Sigmoid colon (tissue), 7 donors: Measurements from ENCODE around the gene MTSS2. TPM values are rescaled to one million over a fixed set of nuclear protein-coding genes. Genes with fewer than 3 reads are reported as not detected.

ENCODE experiments used
- DNase-seq: peaks from one replicate; pipeline ENCODE4 v3.0.0-alpha.2; 2019
- H3K27ac ChIP-seq, 4 donors: fragments of 200-600 bp; sonication (generic); one replicate each; pipeline ENCODE4 v1.5.1; 2016 to 2019; ENCODE audit warnings: mild to moderate bottlenecking in 1 of 4
- H3K27me3 ChIP-seq, 3 donors: fragments of 200-600 bp; sonication (generic); one replicate each; pipeline ENCODE4 v1.5.1; 2019; ENCODE audit warnings: mild to moderate bottlenecking in 1 of 3
- H3K36me3 ChIP-seq, 4 donors: fragments of 200-600 bp; sonication (generic); one replicate each; pipeline ENCODE4 v1.5.1; 2016 to 2019
- H3K4me1 ChIP-seq, 4 donors: fragments of 200-600 bp; sonication (generic); one replicate each; pipeline ENCODE4 v1.5.1; 2017 to 2019
- H3K4me3 ChIP-seq, 4 donors: fragments of 200-600 bp; sonication (generic); one replicate each; pipeline ENCODE4 v1.5.1; 2017 to 2019; ENCODE audit warnings: mild to moderate bottlenecking in 2 of 4, moderate library complexity in 1 of 4
- H3K9me3 ChIP-seq, 4 donors: fragments of 200-600 bp in 3 of 4; sonication (generic) in 3 of 4; one replicate each; pipeline versions ENCODE4 v1.5.1 to v1.6.1; 2013 to 2019
- EP300 ChIP-seq, 4 donors: sonication (generic); formaldehyde crosslinking; IDR thresholded peaks; one replicate each; pipeline ENCODE4 v1.6.1; 2017; ENCODE audit warnings: antibody characterized with exemption in 4 of 4
- POLR2A ChIP-seq, 2 donors: fragments of 450-650 bp; IDR thresholded peaks; one replicate each; pipeline ENCODE4 v1.6.1; 2016; ENCODE audit warnings: antibody characterized with exemption in 2 of 2, mild to moderate bottlenecking in 2 of 2, moderate library complexity in 2 of 2
- POLR2AphosphoS5 ChIP-seq, 4 donors: sonication (generic); formaldehyde crosslinking; IDR thresholded peaks; one replicate each; pipeline ENCODE4 v1.6.1; 2017; ENCODE audit warnings: antibody characterized with exemption in 4 of 4
- WGBS, 2 donors: extraction: QIAGEN DNeasy Blood & Tissue Kit; methylation state at CpG; one replicate each; pipeline ENCODE4 v1.1.7; 2013; 5-methylcytosine and 5-hydroxymethylcytosine counted together
- intact Hi-C: fragments of 100-400 bp; cut with DNase I; formaldehyde crosslinking; loops from one replicate; pipeline ENCODE4 v1.15.1; 2023
- polyA plus RNA-seq, 3 donors: library from polyadenylated mRNA; stranded (reverse); fragments of 200-250 nt; gene quantifications; one replicate each; pipeline ENCODE4 v1.2.3, GENCODE V29; 2013
- total RNA-seq, 4 donors: library from RNA; depleted of rRNA; stranded (reverse); fragments of >200 nt; gene quantifications; one replicate each; pipeline ENCODE4 v1.1.0, GENCODE V29; 2016
- TF ChIP-seq, protein P1 (sequence below), 4 experiments: fragments of 450-650 bp in 3 of 4; fragments of 200-600 bp in 1 of 4; IDR thresholded peaks; one replicate each; pipeline ENCODE4 v1.5.1; 2016 to 2019; ENCODE audit warnings: antibody characterized with exemption in 4 of 4, mild to moderate bottlenecking in 3 of 4, moderate library complexity in 2 of 4
- donor health status: healthy with polysubstance abuse.
- donor health status: Bipolar disorder and iron deficiency.
- donor health status: healthy.

Gene MTSS2
- total and polyA plus RNA-seq, 7 donors: 5.4 to 100.0 (median 36.4) TPM

DNA sequence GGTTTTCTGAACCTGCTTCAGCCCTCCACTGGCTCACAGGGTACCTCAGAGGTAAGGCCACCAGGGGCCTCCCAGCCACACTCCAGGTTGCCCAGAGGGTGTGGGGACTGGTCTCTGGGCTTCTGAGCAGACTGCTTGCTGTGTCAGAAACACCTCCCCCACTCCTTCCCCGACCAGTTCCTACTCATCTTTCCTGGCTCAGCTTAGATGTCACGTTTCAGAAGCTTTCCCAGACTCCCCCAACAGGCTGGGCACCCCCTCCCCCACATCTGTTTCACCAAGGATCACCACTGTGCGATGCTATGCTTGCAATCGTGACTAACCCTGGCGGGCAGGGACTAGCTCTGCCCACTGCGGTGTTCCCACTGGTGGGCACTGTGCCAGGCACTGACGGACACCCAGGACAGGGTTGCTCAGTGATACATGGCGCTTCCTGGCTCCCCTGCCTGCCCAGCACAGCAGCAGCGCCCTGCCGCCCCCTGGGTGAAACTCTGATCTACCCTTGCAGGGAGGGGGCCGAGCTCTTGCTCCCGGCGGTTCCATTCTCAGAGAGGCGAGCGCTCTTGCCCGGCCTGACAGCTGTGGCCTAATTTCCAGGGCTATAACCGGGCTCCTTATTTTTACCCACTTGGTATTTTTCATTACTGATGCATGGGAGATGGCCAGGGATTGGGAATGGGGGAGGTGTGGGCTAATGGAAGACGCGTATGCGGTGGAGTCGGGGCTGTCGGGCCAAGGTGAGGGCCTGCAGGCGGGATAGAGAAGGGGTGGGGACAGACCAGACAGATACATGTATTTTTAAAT is 29.4 kb upstream of the MTSS2 start:
- 77 to 83% methylated on average over 23 of the region's 23 CpGs for WGBS, 2 donors
- peak; percentile 59 to 77 (median 73) for TF ChIP-seq POLR2AphosphoS5 (IDR thresholded peaks at IDR 0.05)
- TF ChIP-seq, protein P1, sequence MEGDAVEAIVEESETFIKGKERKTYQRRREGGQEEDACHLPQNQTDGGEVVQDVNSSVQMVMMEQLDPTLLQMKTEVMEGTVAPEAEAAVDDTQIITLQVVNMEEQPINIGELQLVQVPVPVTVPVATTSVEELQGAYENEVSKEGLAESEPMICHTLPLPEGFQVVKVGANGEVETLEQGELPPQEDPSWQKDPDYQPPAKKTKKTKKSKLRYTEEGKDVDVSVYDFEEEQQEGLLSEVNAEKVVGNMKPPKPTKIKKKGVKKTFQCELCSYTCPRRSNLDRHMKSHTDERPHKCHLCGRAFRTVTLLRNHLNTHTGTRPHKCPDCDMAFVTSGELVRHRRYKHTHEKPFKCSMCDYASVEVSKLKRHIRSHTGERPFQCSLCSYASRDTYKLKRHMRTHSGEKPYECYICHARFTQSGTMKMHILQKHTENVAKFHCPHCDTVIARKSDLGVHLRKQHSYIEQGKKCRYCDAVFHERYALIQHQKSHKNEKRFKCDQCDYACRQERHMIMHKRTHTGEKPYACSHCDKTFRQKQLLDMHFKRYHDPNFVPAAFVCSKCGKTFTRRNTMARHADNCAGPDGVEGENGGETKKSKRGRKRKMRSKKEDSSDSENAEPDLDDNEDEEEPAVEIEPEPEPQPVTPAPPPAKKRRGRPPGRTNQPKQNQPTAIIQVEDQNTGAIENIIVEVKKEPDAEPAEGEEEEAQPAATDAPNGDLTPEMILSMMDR (IDR thresholded peaks at IDR 0.05): no peak
- peak in 2 of 4 donors; percentile 20 to 34 for TF ChIP-seq EP300 (IDR thresholded peaks at IDR 0.05)
- no peak for TF ChIP-seq POLR2A (IDR thresholded peaks at IDR 0.05)
- intact Hi-C loops: no loop called here

DNA sequence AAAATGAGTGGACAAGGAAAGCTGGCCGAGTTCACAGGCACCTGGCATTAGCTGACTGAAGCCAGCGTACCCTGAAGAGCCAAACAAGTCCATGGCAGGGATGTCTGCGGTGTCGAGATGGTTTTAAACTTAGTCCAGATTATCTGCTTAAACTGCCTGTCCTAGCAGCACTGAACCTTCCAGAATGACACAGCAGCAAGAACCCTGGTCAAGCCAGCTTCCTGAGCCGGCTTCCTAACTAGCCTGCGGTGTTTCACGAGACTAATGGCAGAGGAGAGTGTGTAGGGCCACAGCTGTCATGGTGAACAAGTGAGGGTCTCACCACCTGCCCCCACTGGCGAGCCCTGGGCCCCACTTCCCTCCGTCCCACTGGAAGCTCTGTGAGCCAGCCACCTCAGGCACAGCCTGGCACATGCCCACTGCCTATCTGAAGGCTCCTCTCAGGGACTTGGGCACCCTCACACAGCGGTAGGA is 28.8 kb upstream of the MTSS2 start:
- Histone ChIP-seq H3K27ac (peak overlapping the region; percentile 88 to 99 (median 98)), H3K27me3 (no peaks in the 10 kb centered on the region), H3K9me3 (no peaks in the 10 kb centered on the region), H3K36me3 (no peaks in the 10 kb centered on the region), H3K4me1 (peaks cover 0 to 80% (median 74%) of the 10 kb centered on the region in 4 donors), H3K4me3 (no peak overlapping the region)
- TF ChIP-seq POLR2AphosphoS5 (IDR thresholded peaks at IDR 0.05): peak in 3 of 4 donors; percentile 9 to 33 (median 32)
- TF ChIP-seq POLR2A (IDR thresholded peaks at IDR 0.05): no peak
- intact Hi-C loops: no loop called here
- DNase-seq: no peak
- 89 to 94% methylated on average over 10 of the region's 10 CpGs for WGBS, 2 donors

More for the DNA sequence above, 29.4 kb upstream of the MTSS2 start:
- no peaks in the 10 kb centered on the region for H3K9me3 ChIP-seq
- peak; percentile 98 for DNase-seq
- H3K4me3 ChIP-seq: peak overlapping the region in 1 of 4 donors; percentile 8
- H3K36me3 ChIP-seq: peaks cover 0 to 4% (median 0%) of the 10 kb centered on the region in 4 donors
- no peaks in the 10 kb centered on the region for H3K27me3 ChIP-seq
- peaks cover 0 to 73% (median 68%) of the 10 kb centered on the region in 4 donors for H3K4me1 ChIP-seq
- peak overlapping the region; percentile 88 to 99 (median 98) for H3K27ac ChIP-seq

DNA sequence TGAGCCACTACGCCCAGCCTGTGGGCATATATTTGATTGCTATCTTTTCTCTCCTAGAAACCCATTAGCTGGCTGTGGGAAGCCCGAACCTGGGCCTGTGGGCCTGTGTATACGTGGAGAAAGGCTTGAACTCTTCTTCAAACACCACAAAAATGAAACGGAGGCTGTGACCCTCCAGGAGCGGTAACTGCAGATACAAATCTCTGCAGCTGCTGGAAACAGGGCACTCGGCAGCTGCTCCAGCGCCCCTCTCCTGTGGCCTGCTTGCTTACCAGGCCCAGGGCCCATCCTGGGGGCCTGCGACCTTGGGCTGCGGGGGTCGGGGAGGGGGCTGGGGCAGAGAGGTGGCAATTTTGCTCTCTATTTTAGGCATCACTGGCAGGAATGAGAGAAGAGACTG is 28.0 kb upstream of the MTSS2 start:
- TF ChIP-seq POLR2AphosphoS5 (IDR thresholded peaks at IDR 0.05) (no peak), EP300 (IDR thresholded peaks at IDR 0.05) (no peak), POLR2A (IDR thresholded peaks at IDR 0.05) (no peak)
- TF ChIP-seq, protein P1 (IDR thresholded peaks at IDR 0.05): no peak
- 90 to 95% methylated on average over 10 of the region's 10 CpGs for WGBS, 2 donors
- intact Hi-C loops: no loop called here
- H3K9me3 ChIP-seq: no peaks in the 10 kb centered on the region
- peaks cover 0 to 88% (median 82%) of the 10 kb centered on the region in 4 donors for H3K4me1 ChIP-seq
- no peak for DNase-seq
- peak overlapping the region; percentile 88 to 99 (median 98) for H3K27ac ChIP-seq
- H3K36me3 ChIP-seq: no peaks in the 10 kb centered on the region
- H3K27me3 ChIP-seq: no peaks in the 10 kb centered on the region
- no peak overlapping the region for H3K4me3 ChIP-seq

DNA sequence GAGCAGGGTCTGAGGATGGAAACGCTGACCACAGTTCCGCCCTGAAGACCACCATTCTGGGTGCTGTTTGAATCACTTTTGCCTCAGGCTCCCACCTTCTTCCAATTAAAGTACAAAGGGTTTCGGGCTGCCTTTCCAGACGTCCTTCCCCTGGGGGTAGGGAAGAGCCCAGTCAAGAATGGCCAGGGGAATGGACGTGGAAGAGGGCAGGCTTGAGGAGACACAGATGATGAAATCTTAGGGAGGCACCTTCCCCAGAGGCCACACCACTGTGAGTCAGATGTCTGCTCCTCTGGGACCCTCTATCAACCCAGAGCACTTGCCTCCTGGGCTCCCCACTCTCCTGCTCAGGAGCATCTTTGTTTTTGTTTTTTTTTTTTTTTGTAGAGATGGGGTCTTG is 27.5 kb upstream of the MTSS2 start:
- H3K4me1 ChIP-seq: peaks cover 0 to 92% (median 86%) of the 10 kb centered on the region in 4 donors
- no peaks in the 10 kb centered on the region for H3K36me3 ChIP-seq
- H3K4me3 ChIP-seq: no peak overlapping the region
- H3K27me3 ChIP-seq: no peaks in the 10 kb centered on the region
- no peak for DNase-seq
- intact Hi-C loops: no loop called here
- H3K9me3 ChIP-seq: no peaks in the 10 kb centered on the region
- WGBS, 2 donors: 70 to 91% methylated on average over 5 of the region's 5 CpGs
- TF ChIP-seq POLR2A (IDR thresholded peaks at IDR 0.05) (no peak), POLR2AphosphoS5 (IDR thresholded peaks at IDR 0.05) (no peak), EP300 (IDR thresholded peaks at IDR 0.05) (no peak)
- TF ChIP-seq, protein P1 (IDR thresholded peaks at IDR 0.05): no peak
- peak overlapping the region; percentile 88 to 99 (median 98) for H3K27ac ChIP-seq

DNA sequence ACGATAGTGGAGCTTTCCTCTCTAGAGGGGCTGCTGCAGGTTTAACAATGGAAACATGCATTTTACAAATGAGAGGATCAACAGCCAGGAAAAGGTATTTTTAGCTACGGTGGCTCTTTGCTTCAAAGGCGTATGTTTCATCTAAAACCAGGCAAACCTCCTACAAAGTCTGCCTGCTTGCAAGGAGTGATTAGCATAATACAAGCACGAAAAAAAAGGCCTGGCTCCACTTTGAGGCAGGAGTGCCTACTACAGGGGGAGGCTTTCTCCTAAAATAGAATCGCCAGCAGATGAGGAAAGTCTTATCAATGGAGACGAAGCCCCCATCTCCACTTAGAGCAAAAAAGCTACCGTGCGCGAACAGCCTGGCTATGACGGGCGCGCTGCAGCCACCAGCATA is 27.1 kb upstream of the MTSS2 start:
- 91 to 96% methylated on average over 12 of the region's 12 CpGs for WGBS, 2 donors
- no peak for DNase-seq
- Histone ChIP-seq H3K9me3 (no peaks in the 10 kb centered on the region), H3K4me1 (peaks cover 0 to 96% (median 90%) of the 10 kb centered on the region in 4 donors), H3K27ac (peak overlapping the region; percentile 88 to 99 (median 98)), H3K4me3 (no peak overlapping the region), H3K27me3 (no peaks in the 10 kb centered on the region), H3K36me3 (no peaks in the 10 kb centered on the region)
- TF ChIP-seq EP300 (IDR thresholded peaks at IDR 0.05): no peak
- TF ChIP-seq, protein P1 (IDR thresholded peaks at IDR 0.05): no peak
- TF ChIP-seq POLR2AphosphoS5 (IDR thresholded peaks at IDR 0.05): no peak
- no peak for TF ChIP-seq POLR2A (IDR thresholded peaks at IDR 0.05)
- intact Hi-C loops: no loop called here
